GM12872 (cell line): ENCODE measurements around the gene WSB1.

Experiments used
- CTCF ChIP-seq: IDR thresholded peaks from 3 replicates; pipeline ENCODE4 v1.5.1; 2011; ENCODE audit warnings: low read depth, mild to moderate bottlenecking, low read length, moderate library complexity; ENCODE audit not compliant: insufficient read depth

The WSB1 gene

DNA sequence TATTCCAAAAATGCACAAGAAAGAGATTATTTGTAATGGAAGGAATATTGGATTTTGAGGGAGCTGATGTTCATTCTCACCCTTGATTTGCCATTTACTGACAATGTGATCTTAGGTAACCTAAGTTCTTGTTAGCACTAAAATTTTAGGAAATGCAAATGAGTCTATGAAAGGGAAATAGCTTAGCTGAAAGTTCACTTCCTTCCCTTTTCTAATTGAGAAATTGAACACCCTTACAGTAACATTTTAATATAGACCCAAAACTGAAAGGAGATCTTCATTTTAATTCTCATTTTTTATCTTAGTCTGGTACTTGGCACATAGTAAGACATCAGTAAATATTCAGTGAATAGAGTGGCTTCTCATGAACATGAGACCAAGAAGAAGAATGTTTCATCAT is 10.9 kb upstream of the WSB1 start:
- TF ChIP-seq CTCF: no peak

GRCh38 chr17:27283751-27284150 is 10.2 kb upstream of the WSB1 start:
- no peak for TF ChIP-seq CTCF

- no peak for TF ChIP-seq CTCF
Observed at GRCh38 chr17:27284811-27285415, 9.0 kb upstream of the WSB1 start.

- no peak for TF ChIP-seq CTCF
Observed at GRCh38 chr17:27285516-27285915, 8.4 kb upstream of the WSB1 start.

GRCh38 chr17:27288183-27288582 is 5.7 kb upstream of the WSB1 start:
- no peak for TF ChIP-seq CTCF

- TF ChIP-seq CTCF: no peak
Observed at GRCh38 chr17:27289856-27290255, 4.1 kb upstream of the WSB1 start.

- TF ChIP-seq CTCF: no peak
Observed at GRCh38 chr17:27290916-27291598, 2.9 kb upstream of the WSB1 start.
